Panc1 (cell line): Measurements from ENCODE around the gene RNASE7. TPM values are rescaled to one million over a fixed set of nuclear protein-coding genes. Genes with fewer than 3 reads are reported as not detected.
A peak's percentile ranks its signal among the peaks of the same experiment; 100 is the strongest.

ENCODE experiments used
- ATAC-seq: fragments of 200-7000 bp; cut with Tn5 transposase; 2 replicates; pipeline ENCODE4 v1.9.1; 2020; ENCODE audit warnings: mild to moderate bottlenecking, moderate library complexity
- BruUV-seq: library from RNA; stranded (reverse); fragments of 400-500 nt; replicated peaks from 2 replicates; lab custom pipeline; 2021; lab: Mats Ljungman, UMichigan
- CTCF ChIA-PET: fragments of 300-600 bp; sonication (Branson Sonifier 250); formaldehyde crosslinking; loops from one replicate; lab custom pipeline; 2022; ENCODE audit warnings: antibody characterized with exemption; lab: Charles Lee
- POLR2A ChIA-PET: fragments of 300-600 bp; sonication (Branson Sonifier 250); formaldehyde crosslinking; loops from one replicate; lab custom pipeline; 2022; ENCODE audit warnings: antibody characterized with exemption; lab: Charles Lee
- DNase-seq: peaks from one replicate; pipeline ENCODE4 v3.0.0-alpha.2; 2010; ENCODE audit warnings: low read depth, low spot score
- H3K27ac ChIP-seq: 2 replicates; pipeline ENCODE4 v1.5.1; 2011; ENCODE audit warnings: mild to moderate bottlenecking, low read length, inconsistent platforms
- H3K27me3 ChIP-seq: fragments of 200-500 bp; sonication (Bioruptor generic); 2 replicates; pipeline ENCODE4 v1.6.0; 2014; ENCODE audit warnings: low read length, inconsistent platforms; ENCODE audit not compliant: control insufficient read depth, insufficient read depth
- H3K36me3 ChIP-seq: fragments of 200-500 bp; sonication (Bioruptor generic); 2 replicates; pipeline ENCODE4 v1.5.1; 2014; ENCODE audit warnings: inconsistent platforms, mild to moderate bottlenecking, low read length, moderate library complexity; ENCODE audit not compliant: control insufficient read depth, insufficient read depth
- H3K4me1 ChIP-seq: 2 replicates; pipeline ENCODE4 v1.5.1; 2011; ENCODE audit warnings: inconsistent platforms, mild to moderate bottlenecking, low read length, moderate library complexity; ENCODE audit not compliant: control insufficient read depth, insufficient read depth
- H3K4me3 ChIP-seq, 2 experiments: 2 replicates each; pipeline ENCODE4 v1.5.1; 2011 to 2012; ENCODE audit warnings: low read depth in 2 of 2, low read length in 2 of 2, mild to moderate bottlenecking in 2 of 2, inconsistent platforms in 1 of 2, moderate library complexity in 1 of 2
- H3K9me3 ChIP-seq: fragments of 200-500 bp; sonication (Bioruptor generic); 2 replicates; pipeline ENCODE4 v1.5.1; 2014; ENCODE audit warnings: low read depth, mild to moderate bottlenecking, inconsistent platforms, low read length, moderate library complexity; ENCODE audit not compliant: control insufficient read depth, insufficient read depth
- CTCF ChIP-seq: fragments of 450-650 bp; IDR thresholded peaks from 2 replicates; pipeline ENCODE4 v1.5.1; 2017; ENCODE audit warnings: mild to moderate bottlenecking
- POLR2AphosphoS5 ChIP-seq: IDR thresholded peaks from 2 replicates; pipeline ENCODE4 v1.6.1; 2012; ENCODE audit warnings: mild to moderate bottlenecking, low read depth, low read length, moderate library complexity
- REST ChIP-seq, 2 experiments: IDR thresholded peaks; 2 replicates each; pipeline ENCODE4 v1.6.1; 2011 to 2012; ENCODE audit warnings: low read depth in 2 of 2, control low read depth in 1 of 2, low read length in 1 of 2, mild to moderate bottlenecking in 1 of 2, moderate library complexity in 1 of 2; ENCODE audit not compliant: insufficient read depth in 1 of 2
- SIN3A ChIP-seq: IDR thresholded peaks from 2 replicates; pipeline ENCODE4 v1.6.1; 2012; ENCODE audit warnings: low read depth, mild to moderate bottlenecking, low read length, moderate library complexity, borderline replicate concordance; ENCODE audit not compliant: insufficient read depth
- TCF7L2 ChIP-seq: IDR thresholded peaks from 2 replicates; pipeline ENCODE4 v1.6.1; 2011; ENCODE audit warnings: mild to moderate bottlenecking, low read depth, low read length, inconsistent platforms
- in situ Hi-C: cut with HindIII; loops from 2 replicates; pipeline ENCODE4 v1.10.0; 2016; ENCODE audit warnings: low sequenced_read_pairs, low pct_unique_long_range_greater_than_20kb
- intact Hi-C: fragments of 100-400 bp; cut with micrococcal nuclease; formaldehyde crosslinking; loops from one replicate; pipeline ENCODE4 v1.10.0; 2022; ENCODE audit not compliant: unreplicated experiment
- total RNA-seq: library from RNA; stranded (reverse); gene quantifications from one replicate; pipeline ENCODE4 v1.2.1, GENCODE V29; 2021; ENCODE audit not compliant: unreplicated experiment

The RNASE7 gene
- total RNA-seq, 1 experiment from 2014 or later: not detected

- in situ Hi-C loops: no loop called here
- ChIA-PET CTCF (interaction anchor here (0.6 to 2.4 kb wide), 5 partner anchors 21 to 79 kb away, joined by 3 to 12 read pairs (median 10); no protein-coding TSS in a partner anchor), POLR2A (no interaction called here)
- ATAC-seq (peak; percentile 59), DNase-seq (no peak)
- intact Hi-C loops: no loop called here
- H3K4me1 ChIP-seq: peaks cover 7% of the 10 kb centered on the region
- no peaks in the 10 kb centered on the region for H3K27me3 ChIP-seq
- H3K27ac ChIP-seq: peak overlapping the region; percentile 63
- no peaks in the 10 kb centered on the region for H3K9me3 ChIP-seq
- TF ChIP-seq POLR2AphosphoS5 (no peak), CTCF (no peak), REST (IDR thresholded peaks at IDR 0.05; ENCODE audit: insufficient read depth in 1 of 2, low read depth in 2 of 2, low read length in 1 of 2) (no peak), TCF7L2 (no peak), SIN3A (no peak)
- H3K4me3 ChIP-seq: peak overlapping the region; percentile 54 to 65
- no peaks in the 10 kb centered on the region for H3K36me3 ChIP-seq
- BruUV-seq: no TSS peak
These were observed 29.3 kb downstream of the RNASE7 start for GRCh38 chr14:21071225-21072030.

- TF ChIP-seq REST (IDR thresholded peaks at IDR 0.05; ENCODE audit: insufficient read depth in 1 of 2, low read depth in 2 of 2, low read length in 1 of 2): no peak
- no peak for TF ChIP-seq TCF7L2
- TF ChIP-seq SIN3A: no peak
- TF ChIP-seq POLR2AphosphoS5: no peak
- TF ChIP-seq CTCF: no peak
- no peak for ATAC-seq
- peak overlapping the region; percentile 48; the same call in 1 of the 2 replicates for H3K27ac ChIP-seq
- no peaks in the 10 kb centered on the region for H3K27me3 ChIP-seq
- H3K4me3 ChIP-seq: peak overlapping the region; percentile 54 to 65
- intact Hi-C loops: no loop called here
- ChIA-PET CTCF (interaction anchor here (0.7 to 2.4 kb wide), 4 partner anchors 20 to 80 kb away, joined by 8 to 12 read pairs (median 10); no protein-coding TSS in a partner anchor), POLR2A (no interaction called here)
- no TSS peak for BruUV-seq
- no peaks in the 10 kb centered on the region for H3K36me3 ChIP-seq
- in situ Hi-C loops: no loop called here
- no peaks in the 10 kb centered on the region for H3K9me3 ChIP-seq
- DNase-seq: no peak
- peaks cover 7% of the 10 kb centered on the region for H3K4me1 ChIP-seq
These were observed 29.9 kb downstream of the RNASE7 start for GRCh38 chr14:21072031-21072473.
